HG02852 (cell line): ENCODE data around the gene ANKDD1A.
A peak's percentile ranks its signal among the peaks of the same experiment; 100 is the strongest.

ENCODE experiments used
- ATAC-seq: cut with Tn5 transposase; IDR thresholded peaks from one replicate; pipeline ENCODE4 v1.9.1; 2021; ENCODE audit warnings: mild to moderate bottlenecking, moderate library complexity; ENCODE audit not compliant: unreplicated experiment

ANKDD1A gene

DNA sequence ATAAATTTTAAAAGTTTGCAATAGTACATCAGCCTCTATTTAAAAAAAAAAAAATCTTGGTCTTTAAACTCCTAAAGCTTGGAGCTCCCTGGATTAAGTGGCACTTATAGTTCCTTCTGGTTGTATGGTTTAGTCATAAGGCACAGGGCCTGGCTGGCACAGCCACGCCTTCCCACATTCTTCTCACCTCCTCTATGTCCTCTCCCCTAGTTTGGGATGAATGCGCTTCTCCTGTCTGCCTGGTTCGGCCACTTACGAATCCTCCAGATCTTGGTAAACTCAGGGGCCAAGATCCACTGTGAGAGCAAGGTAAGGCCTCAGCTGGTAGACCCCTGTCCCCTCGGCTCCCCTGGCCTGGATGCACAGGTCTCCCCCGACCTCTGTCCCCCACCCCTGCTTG, 10.0 kb downstream of the ANKDD1A start:
- ATAC-seq, result no peak

DNA sequence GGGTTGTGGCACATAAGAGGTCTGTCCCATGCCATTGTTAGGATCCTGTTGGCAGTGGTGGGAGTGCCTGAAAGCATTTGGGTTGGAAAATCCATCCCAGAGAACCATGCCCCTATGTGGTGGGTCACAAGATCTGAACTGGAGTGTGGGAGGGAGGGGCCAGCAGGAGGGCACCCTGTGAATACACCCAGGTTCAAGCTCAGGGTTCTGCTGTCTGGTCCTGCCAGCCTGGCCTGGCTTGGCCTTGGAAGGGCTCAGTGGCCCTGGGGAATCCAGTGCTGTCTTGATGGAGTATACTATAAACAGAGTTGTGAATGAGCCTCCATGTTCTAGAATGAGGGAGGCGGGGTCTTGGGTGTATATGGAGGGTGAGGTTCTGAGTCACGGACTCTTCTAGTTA, 11.8 kb downstream of the ANKDD1A start:
- ATAC-seq, result no peak

DNA sequence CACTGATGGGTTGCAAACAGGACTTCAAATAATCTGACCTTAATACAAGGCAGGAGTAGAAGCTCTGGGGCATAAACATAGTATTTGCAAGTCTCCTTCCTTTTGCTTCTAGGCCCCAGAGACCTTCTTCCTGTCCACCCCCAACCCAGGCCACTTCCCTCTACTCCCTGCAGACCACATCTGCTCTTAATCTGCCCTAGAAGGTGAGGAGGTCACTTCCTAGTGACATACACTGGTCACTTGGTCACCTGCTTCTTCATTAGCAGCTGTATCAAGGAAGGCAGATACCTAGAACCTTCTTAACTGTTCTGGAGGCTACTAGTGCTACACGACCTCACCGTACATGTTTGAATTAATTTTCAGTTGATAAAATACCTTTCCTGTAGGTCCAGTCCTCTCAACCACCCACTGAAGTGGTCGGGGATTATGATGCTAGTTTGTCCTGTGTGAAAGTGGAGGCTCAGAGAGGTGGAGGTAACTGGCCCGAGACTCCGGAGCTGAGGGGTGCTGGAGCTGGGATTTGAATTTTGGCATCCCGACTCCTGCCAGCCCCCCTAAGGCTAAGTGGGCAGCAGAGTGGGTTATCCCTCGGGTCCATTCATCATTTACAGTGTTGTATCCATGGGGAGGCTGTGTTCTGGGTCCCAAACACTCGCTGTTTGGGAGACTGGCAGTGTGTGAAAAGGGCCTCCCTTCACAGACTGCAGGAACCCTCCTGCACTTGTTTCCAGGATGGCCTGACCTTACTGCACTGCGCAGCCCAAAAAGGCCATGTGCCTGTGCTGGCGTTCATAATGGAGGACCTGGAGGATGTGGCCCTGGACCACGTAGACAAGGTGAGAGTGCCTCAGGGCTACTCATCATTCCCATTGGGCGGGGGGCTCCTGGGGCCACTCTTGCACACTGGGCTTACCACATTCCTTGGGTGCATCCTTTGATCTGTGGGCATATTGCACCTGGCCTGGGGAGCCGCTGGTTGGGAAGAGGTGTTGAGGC, 13.9 kb downstream of the ANKDD1A start:
- ATAC-seq, result no peak

- no peak for ATAC-seq
Measured at GRCh38 chr15:64926661-64927060, 15.0 kb downstream of the ANKDD1A start.

GRCh38 chr15:64928626-64929220, 17.0 kb downstream of the ANKDD1A start:
- ATAC-seq, result no peak

DNA sequence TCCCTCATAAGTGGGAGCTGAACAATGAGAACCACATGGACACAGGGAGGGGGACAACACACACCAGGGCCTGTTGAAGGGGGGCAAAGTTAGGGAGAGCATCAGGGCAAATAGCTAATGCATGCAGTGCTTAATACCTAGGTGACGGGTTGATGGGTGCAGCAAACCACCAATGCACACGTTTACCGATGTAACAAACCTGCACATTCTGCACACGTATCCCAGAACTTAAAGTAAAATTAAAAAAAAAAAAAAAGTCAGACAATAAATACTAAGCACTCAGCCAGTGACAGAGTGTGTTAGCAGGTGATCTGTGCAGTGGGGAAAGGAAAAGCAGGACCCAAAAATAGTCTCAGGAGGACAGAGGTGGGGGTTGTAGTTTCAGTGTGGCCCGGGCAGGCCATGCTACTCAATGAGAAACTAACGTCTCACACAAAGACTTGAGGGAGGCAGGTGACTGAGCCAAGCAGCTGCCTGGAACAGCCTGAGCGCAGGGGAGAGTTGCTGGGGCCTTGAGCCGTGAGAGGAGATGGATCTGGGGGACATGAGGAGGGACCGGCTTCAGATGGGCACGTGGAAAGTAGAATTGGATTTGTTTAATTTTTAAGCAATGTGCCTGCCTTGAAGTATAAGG, 18.4 kb downstream of the ANKDD1A start:
- peak; percentile 91 for ATAC-seq

GRCh38 chr15:64930778-64931371, 19.2 kb downstream of the ANKDD1A start:
- ATAC-seq, result no peak

- ATAC-seq, result no peak
Measured at GRCh38 chr15:64931381-64931780, 19.7 kb downstream of the ANKDD1A start.

DNA sequence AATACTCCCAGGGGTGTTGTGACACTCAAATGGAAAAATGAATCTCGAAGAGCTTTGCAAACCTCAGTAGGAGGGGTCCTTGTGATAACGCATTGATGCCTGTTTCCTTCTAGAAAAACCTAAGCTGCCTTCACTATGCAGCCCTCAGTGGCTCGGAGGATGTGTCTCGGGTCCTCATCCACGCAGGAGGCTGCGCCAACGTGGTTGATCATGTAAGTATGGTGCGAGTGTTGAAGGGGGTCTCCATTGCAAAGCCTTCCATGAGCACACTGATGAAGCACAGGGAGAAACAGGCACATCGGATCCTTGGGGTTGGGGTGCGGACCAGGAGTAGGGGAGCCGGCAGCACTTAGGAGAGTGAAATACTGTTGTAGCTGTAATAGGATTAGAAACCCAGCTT, 22.3 kb downstream of the ANKDD1A start:
- ATAC-seq, result no peak

- ATAC-seq, result no peak
Measured at GRCh38 chr15:64938192-64938591, 26.5 kb downstream of the ANKDD1A start.

DNA sequence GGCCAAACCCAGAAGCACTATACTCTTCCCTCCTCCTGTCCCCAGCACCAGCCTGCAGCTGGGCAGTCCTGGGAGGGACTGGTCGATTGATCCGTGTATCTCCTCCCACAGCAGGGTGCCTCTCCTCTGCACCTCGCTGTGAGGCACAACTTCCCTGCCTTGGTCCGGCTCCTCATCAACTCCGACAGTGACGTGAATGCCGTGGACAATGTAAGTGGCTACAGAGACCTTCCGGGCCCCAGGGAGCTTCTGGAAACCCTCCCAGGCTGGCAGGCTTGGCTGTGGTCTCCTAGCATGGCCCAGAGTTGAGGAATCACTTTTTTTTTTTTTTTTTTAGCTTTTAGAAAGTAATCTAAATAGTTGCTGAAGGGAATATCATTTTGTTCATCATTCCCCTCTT, 30.7 kb downstream of the ANKDD1A start:
- no peak for ATAC-seq

DNA sequence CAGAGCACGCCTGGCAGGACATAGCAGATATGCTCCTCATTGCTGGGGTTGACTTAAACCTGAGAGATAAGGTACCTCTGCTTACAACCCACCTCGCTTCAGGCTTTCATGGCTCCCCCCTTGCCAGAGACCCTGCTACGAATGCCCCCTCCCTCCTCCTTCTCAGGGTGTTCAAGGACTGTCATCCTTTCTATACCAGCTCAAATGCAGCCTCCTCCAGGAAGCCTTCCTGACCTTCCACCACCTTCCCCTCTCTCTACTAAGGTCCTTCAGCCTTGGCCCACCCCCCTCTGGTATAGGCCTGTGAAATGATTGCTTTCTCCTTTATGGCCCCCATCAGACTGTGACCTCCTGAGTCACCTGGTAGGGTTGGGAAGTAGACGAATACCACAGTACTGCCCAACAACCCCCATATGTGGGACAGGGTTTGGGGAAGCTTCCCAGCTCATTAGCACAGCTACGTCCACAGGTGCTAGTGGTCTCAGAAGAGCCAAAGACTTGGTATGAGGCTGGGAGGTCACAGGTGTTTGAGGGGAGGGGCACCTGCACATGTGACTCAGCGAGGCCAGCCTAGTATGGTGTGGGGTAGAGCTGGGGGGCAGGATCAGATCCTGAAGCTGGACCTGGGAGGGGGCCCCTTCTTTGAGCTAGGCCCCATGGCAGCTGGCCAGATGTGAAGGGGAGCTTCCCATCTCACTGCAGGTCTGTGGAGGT, 32.0 kb downstream of the ANKDD1A start:
- ATAC-seq, result no peak

DNA sequence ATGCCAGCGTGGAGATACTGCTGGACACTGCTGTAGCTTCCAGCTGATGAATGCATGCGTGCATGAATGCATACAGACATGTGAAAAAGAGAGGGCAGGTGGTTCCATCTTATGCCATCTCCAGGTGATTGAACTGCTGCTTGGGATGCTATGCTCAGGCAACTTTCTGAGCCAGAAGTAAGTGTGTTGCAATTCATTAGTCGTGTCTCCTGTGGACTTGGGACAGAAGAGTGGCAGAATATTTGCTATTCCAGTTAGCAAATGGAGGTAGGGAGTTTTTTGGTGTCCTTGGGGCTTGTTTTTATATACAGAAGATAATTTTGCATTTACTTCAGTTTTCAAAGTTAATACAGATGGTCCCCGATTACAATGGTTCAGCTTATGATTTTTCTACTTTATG, 33.3 kb downstream of the ANKDD1A start:
- ATAC-seq, result no peak

GRCh38 chr15:64947211-64947610, 35.5 kb downstream of the ANKDD1A start:
- ATAC-seq, result no peak

- ATAC-seq, result no peak
Measured at GRCh38 chr15:64948916-64949315, 37.2 kb downstream of the ANKDD1A start.

DNA sequence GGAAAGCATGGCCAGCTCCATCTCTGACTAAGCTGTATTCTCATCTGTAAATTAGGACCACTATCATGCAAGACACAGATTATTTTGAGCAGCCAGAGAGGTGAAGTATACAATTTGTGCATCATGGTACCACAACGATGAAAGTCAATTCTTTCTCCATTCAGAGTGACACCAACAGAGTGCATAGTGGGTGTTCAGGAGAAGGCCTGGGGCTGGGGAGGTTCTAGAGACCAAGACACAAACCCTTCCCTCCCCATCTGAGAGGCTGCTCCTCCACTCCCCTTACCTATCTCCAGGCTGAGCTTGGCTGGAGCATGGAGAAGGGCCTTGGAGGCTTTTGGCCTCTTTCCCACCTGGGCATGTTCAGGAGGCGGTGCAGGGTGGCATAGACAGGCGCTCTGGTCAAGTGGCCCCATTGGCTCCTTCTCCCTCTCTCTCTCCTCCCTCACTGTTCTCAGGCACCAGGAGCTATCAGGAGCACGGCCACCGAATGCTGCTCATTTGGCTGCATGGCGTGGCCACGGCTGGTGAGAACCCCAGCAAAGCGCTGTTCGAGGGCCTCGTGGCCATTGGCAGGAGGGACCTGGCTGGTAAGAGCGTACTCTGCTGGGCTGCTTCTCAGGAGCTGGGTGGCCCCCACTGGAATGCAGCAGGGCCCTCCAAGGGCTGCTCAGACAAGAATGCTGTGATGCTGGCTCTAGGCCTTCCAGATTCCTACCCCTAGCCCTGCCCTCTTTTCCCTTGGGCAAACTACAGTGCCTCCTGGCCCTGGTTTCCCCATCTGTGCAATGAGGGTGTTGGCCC, 37.9 kb downstream of the ANKDD1A start:
- ATAC-seq, result no peak

DNA sequence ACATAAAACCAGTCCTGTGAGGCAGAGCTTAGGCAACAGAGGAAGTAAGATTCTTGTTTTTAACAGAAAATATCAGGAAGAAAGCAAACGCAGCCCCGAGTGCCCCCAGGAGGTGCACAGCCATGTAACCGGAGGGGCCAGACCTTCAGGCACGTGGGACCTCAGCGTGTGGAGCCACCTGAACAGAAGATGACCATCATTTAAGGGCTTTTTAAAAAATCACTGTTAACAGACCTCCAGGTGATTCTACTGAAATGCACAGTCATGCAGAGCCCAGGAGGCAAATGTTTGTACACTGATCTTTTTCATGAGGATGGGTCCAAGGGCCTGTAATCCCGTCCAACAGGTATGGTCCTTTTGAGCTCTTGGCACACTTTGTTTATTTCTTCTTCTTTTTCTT, 39.2 kb downstream of the ANKDD1A start:
- ATAC-seq, result no peak

DNA sequence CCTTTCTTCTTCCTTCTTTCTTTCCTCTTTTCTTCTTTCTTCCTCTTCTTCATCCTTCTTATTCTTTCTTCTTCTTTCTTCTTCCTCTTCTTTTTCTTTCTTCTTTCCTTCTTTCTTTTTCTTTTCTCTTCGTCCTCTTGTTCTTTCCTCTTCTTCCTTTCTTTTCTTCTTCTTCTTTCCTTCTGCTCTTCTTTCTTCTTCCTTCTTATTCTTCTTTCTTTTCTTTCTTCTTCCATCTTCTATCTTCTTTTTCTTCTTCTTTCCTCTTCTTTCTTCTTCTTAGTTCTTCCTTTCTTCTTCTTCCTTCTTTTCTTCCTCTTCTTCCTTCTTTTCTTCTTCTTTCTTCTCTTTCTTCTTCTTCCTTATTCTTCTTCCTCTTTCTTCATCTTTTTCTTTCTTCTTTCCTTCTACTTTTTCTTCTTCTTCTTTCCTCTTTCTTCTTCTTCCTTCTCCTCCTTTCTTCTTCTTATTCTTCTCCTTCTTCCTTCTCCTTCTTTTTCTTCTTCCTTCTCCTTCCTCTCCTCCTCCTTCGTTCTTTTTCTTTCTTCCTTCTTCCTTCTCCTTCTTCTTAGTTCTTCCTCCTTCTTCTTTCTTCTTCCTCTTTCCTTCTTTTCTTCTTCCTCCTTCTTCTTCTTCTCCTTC, 40.2 kb downstream of the ANKDD1A start:
- no peak for ATAC-seq

DNA sequence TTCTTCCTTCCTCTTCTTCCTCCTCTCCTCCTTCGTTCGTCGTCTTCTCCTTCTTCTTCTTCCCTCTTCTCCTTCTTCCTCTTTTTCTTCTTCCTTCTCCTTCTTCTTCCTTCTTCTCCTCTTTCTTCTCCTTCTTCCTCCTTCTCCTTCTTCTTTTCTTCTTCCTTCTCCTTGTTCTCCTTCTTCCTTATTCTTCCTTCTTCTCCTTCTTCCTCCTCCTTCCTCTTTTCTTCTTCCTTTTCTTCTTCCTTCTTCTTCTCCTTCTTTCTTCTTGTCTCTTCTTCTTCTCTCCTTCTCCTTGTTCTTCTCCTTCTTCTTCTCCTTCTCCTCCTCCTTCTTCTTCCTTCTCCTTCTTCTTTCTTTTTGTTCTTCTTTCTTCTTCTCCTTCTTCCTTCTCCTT, 42.7 kb downstream of the ANKDD1A start:
- ATAC-seq, result no peak

GRCh38 chr15:64959128-64959527, 47.4 kb downstream of the ANKDD1A start:
- ATAC-seq, result no peak
